Stimulated activated CD4-positive, alpha-beta T cell treated with anti-CD3 and anti-CD28 coated beads, Interleukin-4, amount 100 ng/mL, for 24 hours (primary cell): Measurements from ENCODE around the gene MYO1D.
A peak's percentile ranks its signal among the peaks of the same experiment; 100 is the strongest.
"Not testable (repeated sequence)": the region's sequence is repeated elsewhere in the genome, so short reads cannot be mapped to it uniquely, and the experiment has no call there.

Experiments
- DNase-seq: peaks from one replicate; pipeline ENCODE4 v3.0.0-alpha.2; 2020

Gene MYO1D

DNA sequence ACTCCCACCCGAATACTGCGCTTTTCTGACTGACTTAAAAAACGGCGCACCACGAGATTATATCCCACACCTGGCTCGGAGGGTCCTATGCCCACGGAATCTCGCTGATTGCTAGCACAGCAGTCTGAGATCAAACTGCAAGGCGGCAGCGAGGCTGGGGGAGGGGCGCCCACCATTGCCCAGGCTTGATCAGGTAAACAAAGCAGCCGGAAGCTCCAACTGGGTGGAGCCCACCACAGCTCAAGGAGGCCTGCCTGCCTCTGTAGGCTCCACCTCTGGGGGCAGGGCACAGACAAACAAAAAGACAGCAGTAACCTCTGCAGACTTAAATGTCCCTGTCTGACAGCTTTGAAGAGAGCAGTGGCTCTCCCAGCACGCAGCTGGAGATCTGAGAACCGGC, 10.5 kb upstream of the MYO1D start:
- not testable (repeated sequence) for DNase-seq

DNA sequence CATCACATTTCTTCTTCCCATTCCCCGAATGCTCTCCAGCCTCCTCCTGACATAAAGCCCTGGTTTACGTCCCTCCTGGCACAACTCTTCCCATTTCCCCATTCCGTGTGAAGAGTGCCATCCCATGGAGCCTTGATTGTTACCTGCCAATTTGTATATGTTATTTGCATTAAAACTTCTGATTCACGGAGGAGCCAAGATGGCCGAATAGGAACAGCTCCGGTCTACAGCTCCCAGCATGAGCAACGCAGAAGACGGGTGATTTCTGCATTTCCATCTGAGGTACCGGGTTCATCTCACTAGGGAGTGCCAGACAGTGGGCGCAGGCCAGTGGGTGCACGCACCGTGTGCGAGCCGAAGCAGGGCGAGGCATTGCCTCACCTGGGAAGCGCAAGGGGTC, 10.0 kb upstream of the MYO1D start:
- not testable (repeated sequence) for DNase-seq

DNA sequence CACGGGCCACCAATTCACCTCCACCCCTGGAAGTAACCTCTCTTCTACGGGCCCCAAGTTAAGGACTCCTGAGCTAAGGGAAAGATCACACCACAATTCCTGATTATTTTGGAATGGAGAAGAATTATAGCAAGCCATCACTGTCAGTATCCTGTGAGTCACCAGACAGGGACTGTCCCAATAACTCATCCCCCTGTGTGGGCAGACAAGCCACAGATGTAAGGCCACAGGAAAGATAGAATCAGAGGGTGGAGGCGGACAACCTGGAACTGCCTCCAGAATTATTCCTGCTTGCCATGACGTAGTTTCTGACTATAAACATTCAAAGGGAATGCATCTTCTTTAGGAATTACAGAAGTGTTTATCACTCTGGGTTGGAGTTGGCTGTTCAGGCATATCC, 5.8 kb upstream of the MYO1D start:
- peak; percentile 51 for DNase-seq

DNA sequence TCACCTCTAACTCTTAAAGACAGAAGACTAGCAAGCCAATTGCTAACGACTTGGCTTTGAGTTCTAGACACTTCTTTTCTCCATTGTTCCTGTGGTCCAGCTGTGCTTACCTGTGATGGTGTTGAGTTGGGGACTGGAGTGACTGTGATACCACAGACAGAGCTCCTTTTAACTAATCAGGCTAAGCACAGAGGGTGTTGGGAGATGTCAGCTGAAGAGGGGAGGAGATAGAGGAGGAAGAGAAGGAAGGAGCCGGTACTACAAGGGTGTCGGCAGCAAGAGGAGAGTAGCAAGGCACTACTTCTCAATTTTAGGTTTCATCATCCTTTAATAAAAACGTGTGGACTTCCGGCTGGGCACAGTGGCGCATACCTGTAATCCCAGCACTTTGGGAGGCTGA, 5.1 kb upstream of the MYO1D start:
- DNase-seq: no peak

DNA sequence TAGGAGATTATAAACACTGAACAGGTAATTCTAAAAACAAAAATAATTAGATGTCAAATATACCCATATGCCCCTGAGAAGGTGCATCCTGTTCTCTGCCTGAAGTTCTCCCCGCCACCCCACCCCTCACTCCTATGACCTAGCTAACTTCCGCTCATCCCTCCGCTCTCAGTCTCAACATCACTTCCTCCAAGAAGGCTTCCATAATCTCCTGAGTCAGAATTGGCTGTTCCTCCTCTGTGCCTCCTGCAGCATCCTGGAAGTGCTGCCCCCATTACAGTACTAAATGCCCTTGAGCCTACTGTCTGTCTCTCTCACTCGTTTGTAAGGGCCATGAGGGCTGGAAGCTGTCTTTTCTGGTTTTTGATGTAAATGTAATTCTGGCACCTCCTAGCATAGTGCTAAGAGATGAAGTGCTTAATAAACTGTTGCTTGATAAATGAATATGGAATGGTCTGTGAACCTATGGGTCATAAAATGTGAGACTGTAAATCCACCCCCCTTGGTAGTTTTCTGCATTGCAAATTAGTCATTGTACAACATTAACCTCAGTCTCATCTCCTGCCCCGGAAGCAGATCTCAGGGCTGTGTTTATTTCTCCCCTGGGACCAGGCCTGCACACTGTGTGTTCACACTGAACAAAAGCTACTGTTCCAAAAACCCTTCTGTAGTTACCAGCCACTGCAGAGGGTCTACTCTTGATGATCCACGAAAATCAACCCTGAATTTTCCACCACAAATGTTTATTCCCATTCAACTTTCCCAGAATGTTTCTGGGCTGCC, 3.9 kb upstream of the MYO1D start:
- DNase-seq: no peak

DNA sequence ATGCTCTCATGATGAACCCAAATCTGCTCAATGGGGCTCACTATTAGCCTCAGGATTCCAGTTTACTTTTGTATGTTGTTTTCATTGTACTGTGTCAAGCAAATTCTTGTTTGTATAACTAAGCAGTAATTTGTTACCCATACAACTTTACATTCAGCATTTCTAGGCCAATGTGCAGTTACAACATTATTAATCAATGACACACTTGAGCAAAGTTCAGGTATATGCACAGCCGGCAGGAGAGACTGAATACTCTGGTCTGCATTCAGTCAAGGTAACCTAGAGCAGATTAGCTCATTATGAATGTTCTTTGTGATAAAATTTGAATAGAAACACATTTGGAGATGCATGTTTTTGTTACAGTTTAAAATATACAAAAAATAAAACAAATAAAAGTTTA, 2.2 kb upstream of the MYO1D start:
- DNase-seq: no peak

DNA sequence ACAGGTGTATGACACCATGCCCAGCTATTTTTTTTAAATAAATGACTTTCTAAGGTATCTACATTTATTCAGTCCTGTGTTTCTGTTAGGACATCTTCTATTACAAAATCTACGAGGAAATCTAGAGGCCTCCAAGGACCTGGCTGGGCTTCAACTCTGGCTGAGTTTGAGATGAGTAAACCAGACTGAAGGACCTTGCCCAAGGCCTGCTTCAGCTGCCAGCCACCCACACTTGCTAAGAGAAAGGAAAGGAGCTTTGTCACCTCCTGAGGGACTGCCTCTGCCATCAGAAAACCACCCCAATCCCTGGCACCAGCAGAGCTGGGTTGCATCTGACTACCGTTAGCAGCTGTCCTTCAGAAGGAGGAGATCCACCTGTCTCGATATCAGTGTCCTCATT, 1.3 kb upstream of the MYO1D start:
- no peak for DNase-seq

DNA sequence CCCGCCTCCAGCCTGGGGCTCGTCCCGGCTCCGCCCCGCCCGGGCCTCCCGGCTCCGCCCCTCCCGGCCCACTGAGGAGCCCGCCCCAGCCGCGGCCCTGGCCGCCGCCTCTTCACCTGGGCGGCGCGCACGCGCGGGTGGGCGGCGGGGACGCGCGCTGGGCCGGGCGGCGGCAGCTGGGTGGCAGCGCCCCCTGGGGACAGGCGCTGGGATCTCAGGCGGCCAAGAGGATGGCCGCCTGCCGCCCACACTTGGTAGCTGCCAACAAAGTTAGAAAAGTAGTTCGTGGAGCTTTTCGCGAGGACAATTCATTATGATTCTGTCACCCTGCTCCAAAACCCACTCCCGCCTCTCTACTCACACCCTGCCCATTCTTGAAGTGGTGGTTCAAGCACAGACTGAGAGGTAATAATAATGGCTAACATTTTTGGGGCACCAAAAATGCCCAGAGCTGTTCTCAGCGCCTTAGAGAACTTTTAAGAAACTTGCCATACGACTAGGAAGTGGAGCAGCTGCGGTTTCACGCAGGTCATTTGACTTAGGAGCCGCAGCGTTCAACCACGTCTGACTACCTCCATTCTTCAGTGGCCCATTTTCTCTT, 340 bp upstream of the MYO1D start:
- DNase-seq: peak; percentile 91

DNA sequence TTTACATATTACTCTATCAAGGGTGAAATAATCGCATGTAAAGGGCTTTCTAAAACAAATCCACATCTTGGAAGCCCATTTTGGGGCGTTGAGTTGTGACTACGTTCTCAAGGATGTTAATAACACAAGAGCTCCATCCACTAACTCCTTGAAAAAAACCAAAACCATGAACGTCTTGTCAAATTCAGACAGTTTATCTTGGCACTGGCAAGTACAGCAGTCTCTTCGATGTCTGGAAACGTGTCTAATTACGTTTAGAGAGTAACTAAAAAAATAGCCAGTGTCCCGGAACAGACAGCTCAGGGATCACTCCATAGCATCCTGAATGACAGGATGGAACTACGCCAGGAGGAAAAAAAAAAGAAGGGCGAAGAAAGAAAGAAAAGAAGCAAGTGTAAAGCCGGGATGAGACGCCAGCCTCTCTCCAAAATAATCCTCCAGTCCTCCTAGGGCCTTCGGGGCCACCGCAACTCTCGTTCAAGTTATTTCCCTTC, 954 bp downstream of the MYO1D start:
- no peak for DNase-seq

DNA sequence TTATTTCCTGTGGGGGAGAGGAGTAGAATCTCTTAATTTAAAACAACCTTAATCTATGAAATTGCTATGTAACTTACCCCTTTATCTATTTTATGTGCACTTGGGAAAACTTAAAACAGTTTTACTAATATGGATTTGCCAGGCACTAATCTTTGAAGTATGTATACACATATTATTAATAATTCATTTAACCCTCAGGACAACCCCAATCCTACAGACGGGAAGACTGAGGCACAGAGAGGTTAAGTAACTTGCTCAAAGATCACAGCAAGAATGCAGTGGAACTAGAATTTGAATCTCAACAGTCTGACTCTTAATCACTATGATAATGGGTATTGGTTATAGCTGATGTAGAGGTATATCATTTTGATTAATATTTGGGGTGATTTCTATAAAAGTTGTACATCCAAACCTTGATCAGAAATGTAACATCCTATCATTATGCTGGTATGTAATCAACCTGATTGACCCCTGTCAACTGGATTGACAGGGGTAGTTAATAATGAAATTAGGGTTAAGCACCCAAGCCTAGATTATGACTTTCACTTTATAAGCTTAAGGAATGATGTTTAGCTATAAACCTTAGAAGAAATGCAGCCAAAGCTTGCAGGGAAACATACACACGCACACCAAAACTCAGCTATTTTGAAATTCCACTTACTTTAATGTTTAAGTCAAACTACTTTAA, 1.6 kb downstream of the MYO1D start:
- no peak for DNase-seq

DNA sequence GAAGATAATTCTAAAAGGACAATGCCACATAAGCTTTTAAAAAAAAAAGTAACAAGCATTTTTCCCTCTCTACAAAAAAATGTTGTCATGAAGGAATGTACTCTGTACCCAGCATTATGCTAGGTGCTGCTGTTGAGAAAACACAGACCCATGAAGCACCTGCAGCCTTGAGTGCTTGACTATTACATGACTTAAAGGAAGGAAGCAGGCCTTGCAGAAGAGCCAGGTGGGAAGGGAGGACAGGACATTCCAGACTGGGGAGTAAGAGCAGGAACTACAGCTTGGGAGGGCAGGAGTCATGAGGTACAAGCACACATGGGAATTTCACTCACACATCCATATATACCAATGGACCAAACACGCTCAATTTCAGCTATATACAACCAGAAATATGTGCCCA, 3.8 kb downstream of the MYO1D start:
- DNase-seq: no peak

DNA sequence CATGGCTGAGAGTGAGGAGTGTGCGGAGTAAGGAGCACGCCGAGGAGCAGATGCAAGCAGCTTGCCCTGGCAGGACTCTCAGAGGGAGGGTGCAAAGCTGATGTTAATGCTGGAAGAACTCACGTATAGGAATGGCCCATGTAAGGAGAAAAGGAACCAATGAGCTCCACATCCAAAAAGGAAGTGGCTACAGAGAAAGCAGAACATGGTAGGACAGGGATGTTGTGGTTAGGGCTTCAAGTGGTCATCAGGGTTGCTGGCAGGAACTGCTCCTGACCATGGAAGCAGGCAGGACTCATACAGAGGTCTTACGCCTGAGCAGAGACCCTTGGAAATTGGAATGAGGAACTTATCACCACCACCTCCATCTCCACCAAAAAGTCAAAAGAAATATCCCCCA, 5.2 kb downstream of the MYO1D start:
- no peak for DNase-seq

DNA sequence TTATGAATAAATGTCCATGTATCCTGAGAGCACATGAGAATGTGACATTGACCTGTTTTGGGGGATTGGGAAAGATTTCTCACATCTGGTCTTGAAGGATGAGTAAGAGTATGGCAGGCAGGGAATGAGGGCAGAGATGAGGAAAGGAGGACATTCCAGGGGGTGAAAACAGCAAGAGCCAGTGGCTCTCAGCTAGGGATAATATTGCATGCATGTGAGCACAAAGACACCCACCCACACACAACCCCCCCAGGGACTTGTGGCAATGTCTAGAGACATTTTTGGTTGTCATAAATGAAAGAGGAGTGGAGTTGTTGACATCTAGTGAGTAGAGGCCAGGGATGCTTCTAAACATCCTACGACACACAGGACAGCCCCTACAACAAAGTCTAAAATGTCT, 6.0 kb downstream of the MYO1D start:
- no peak for DNase-seq

DNA sequence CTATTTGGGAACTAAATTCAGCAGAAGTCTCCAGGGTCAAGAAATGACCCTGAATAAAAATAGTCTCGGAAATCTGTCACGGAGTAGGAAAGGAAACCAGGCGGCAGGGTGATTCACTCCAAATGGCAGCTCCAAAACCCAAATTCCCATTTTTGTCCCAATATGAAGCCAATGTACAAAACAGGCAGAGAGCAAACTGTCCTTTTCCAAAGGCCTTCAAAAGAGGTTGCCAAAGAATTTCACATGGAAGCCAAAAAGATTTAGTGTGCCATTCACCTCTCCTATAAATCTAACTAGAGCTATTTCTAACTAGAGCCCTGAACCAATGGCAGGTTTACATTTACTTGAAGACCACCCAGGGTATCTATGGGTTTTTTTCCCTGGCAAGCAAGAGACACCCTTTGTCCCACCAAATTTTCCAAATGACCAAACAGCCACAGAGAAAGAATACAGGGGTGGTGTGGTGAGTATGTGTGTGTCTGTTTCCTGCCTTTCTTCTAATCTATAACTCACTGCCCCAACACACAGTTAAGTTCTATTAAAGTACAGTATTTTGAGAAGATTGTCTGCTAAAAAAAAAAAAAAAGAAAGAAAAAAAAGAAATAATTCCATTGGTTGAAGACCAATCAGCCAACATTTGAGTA, 6.8 kb downstream of the MYO1D start:
- DNase-seq: no peak

DNA sequence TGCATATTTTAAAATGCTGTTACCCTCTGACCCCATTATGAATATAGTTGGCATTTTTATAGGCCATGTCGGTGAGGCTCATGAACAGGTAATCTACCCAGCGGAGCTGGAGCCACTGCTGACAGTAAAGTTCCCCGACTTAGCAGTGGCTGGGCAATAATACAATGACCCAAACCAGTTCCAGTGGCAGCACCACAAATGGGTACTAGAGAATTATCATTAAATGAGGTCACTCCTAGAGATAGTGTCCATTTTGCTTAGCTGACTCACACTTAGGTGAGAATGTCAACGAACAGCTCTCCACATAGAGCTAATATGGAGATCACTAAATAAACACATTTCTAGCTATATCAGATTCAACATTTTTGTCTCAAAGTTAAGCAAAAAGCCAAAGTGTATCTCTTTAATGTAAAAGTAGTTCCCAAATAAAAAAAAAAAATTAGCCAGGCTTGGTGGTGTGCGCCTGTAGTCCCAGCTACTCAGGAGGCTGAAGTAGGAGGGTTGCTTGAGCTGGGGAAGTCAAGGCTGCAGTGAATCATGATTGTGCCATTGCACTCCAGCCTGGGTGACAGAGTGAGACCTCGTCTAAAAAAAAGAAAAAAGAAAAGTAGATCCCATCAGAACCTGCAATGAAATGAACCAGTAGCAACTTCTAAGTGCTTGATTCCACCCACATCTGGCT, 7.4 kb downstream of the MYO1D start:
- no peak for DNase-seq

DNA sequence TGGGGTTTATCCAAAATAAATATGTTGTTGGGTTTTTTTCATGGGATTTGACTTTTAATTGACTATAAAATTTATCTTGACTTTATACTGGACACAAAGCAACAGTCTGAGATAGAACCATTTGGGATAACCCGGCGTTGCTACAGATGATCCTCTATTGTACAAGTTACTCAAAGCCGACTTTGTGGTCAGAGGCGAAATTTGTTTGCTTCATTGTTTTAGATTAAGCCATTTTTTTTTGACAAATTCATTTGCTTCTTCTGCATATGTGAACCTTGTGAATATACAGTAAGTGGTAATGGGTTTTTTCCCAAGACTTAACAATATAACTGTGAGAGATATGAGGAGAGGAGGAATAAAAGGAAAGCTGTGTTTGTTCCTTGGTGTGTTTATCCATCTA, 11.8 kb downstream of the MYO1D start:
- no peak for DNase-seq

DNA sequence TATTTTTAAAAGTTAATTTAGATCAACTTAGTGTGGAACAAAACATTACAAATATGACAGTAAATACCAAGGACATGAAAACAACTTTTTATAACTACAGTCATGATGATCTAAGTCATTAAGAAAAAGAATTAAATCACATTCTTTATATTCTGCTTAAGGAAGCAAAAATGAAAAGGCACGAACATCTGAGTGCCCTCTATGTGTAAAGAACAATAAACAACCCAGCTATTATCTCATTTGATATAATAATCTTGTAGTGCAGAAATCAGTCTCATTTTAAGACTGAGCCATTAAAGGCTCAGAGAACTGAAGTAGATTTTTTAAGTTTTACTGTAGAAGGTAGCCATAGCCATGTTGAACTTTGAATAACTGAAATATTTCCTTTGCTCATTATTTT, 13.4 kb downstream of the MYO1D start:
- no peak for DNase-seq

DNA sequence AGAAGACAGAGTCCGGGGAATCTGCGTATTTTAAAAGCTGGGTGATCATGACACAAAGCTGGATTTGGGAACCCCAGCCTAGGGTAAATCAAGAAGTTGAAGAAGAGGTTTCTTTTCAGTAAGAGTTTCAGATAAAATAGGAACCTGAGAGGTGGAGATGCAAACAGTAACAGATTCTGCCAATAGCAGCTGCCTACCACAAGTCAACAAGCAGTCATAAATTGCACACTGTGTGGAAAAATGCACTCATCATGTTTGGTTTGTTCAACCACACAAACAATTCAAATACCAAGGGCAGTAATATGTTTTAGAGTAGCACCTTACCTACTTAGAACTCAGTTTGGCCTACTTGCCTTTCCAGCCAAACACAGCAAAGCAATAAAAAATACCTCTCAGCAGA, 14.0 kb downstream of the MYO1D start:
- no peak for DNase-seq

DNA sequence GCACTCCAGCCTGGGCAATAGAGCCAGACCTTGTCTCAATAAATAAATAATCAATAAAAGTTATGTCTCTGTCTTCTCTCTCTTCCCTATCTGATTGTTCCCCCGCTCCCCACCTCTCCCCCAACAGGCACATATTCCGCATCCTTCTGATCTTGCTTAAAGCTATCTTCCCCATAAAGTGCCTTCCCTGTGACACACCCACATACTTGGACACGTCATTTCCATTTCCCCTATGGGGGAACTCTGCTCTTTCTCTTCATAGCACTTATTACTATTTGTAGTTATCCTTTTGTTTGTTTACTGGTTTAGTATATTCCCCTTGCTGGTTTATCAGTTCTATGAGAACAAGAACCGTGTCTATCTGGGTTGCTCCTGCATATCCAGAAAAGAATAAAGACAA, 14.9 kb downstream of the MYO1D start:
- DNase-seq: no peak

DNA sequence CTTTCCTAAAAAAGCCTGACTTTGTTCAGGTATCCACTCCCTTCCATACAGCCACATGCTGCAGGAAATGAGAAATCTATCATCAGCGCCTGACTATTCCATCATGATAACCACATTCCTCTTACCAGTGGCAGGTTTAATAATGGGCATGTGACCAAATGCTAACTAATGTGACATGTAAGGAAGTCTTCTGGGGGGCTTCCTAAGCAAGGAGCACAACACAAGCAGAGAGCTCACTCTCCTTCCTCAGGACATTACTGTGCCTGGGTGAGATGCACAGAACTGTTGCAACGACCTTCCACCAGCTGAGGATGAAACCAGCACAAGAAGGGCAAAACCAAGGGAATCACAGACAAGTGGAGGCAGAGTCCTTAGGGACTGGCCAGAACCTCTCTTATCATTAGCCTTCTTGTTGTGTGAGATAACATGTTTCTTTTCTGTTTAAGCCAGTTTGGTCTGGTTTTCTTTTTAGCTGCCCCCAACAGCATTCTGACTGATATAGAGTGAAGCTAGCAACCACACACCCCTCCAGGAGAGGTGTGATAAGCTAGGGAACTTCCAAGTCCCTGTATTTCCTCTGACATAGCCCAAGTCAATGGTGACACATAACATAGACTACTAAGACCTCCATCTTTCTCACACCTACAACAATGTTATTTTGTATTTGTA, 16.9 kb downstream of the MYO1D start:
- no peak for DNase-seq

DNA sequence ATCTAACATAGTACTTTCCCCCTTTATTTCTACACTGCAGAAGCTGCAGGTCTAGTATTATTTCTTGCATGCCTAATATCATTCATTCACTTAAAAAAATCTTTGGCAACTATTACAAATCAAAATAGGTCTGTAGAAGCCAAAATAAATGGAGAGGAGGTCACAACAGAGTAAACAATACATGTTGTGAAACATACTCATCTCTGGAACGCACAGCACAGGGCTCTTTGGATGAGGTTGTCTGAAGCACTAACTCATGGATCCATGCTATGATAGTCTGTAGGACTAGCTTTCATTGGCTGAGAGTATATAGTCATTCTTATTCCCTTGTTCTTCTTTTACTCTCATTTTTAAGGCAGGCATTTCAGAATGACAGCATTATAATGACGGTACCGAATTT, 21.3 kb downstream of the MYO1D start:
- DNase-seq: no peak

DNA sequence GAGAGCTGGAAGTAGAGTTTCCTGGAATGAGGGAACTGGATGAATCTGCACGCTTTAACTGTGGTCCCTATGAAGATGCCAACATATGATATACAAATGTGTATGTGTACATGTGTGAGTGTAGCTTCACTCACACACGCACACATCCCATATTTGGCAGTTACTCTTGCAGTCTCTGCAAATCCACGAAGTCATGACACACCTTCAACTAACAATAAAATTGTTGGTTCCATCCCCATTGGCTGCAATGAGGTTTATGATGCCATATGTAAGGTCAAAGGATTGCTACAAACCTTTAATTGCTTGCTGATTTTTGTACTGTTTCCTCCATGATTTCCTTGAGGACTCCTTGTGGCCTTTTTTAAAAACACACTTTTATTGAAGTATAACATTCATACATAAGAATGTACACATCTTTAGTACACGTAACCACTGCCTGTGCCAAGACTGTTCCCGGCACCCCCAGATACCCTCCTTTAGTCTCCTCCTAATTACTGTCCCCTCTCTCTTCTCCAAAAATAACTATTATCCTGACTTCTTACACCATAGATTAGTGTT, 22.0 kb downstream of the MYO1D start:
- no peak for DNase-seq
